Measurements from ENCODE around the gene SDSL.
A peak's percentile ranks its signal among the peaks of the same experiment; 100 is the strongest.

The SDSL gene

DNA sequence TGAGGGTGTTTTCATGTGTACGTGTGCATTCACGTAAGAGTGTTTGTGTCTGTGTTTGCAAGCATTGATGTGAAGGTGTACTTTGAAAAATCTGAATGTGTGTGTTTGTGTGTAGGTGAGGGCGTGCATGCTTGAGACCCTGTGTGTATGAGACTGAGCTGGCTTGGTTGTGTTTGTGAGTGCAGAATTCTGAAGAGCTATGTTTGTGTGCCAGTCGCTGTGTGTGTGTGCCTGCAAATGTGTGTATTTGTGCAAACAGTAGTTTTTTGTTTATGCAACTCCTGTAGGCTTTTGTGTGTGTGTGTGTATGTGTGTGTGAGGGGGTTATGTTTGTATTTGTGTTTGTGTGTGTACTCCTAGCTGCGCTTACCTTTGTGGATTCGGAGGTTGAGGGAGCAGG is 51.2 kb downstream of the SDSL start:
- no peak overlapping the region for H3K4me3 ChIP-seq (IDR thresholded peaks at IDR 0.05; ENCODE audit: insufficient read depth, low read depth, low read length)
- H2AFZ ChIP-seq (ENCODE audit: low read depth) = no peak overlapping the region
- H3K36me3 ChIP-seq (ENCODE audit: insufficient read depth) = no peaks in the 10 kb centered on the region
- H3K9ac ChIP-seq = no peak overlapping the region
- TF ChIP-seq, protein P1, sequence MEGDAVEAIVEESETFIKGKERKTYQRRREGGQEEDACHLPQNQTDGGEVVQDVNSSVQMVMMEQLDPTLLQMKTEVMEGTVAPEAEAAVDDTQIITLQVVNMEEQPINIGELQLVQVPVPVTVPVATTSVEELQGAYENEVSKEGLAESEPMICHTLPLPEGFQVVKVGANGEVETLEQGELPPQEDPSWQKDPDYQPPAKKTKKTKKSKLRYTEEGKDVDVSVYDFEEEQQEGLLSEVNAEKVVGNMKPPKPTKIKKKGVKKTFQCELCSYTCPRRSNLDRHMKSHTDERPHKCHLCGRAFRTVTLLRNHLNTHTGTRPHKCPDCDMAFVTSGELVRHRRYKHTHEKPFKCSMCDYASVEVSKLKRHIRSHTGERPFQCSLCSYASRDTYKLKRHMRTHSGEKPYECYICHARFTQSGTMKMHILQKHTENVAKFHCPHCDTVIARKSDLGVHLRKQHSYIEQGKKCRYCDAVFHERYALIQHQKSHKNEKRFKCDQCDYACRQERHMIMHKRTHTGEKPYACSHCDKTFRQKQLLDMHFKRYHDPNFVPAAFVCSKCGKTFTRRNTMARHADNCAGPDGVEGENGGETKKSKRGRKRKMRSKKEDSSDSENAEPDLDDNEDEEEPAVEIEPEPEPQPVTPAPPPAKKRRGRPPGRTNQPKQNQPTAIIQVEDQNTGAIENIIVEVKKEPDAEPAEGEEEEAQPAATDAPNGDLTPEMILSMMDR (conservative IDR thresholded peaks at IDR 0.05; ENCODE audit: low read depth, low read length) = no peak
- no peaks in the 10 kb centered on the region for H4K20me1 ChIP-seq (ENCODE audit: insufficient read depth)
- no peak overlapping the region for H3K4me2 ChIP-seq
- H3K4me1 ChIP-seq (ENCODE audit: low read depth, poor library complexity, severe bottlenecking) = no peaks in the 10 kb centered on the region
- no peaks in the 10 kb centered on the region for H3K79me2 ChIP-seq (ENCODE audit: insufficient read depth, low read depth)
- no peak overlapping the region for H3K27ac ChIP-seq
- H3K27me3 ChIP-seq (ENCODE audit: insufficient read depth, low read depth) = peaks cover 16% of the 10 kb centered on the region; the same call in 1 of the 2 replicates

DNA sequence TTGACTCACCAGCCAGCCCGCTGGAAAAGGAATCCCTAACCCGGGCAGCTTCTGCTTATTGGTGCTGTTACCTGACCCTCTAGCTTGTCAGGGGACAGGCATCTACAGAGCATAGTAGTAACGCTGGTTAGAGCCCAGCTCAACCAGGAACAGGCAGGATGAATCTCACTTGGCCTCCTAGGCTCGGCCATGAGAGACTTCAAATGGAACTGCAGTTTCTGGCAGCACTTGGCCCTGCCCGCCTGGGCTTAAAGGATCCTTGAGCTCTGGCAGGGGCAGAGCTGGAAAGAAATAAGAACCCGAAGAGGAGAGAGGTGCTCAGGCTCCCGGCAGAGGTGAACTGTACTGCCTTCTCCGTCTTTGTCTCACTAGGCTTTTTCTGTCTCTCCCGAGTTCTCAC is 51.8 kb downstream of the SDSL start:
- Histone ChIP-seq H3K4me3 (IDR thresholded peaks at IDR 0.05; ENCODE audit: insufficient read depth, low read depth, low read length) (no peak overlapping the region), H4K20me1 (ENCODE audit: insufficient read depth) (no peaks in the 10 kb centered on the region)

DNA sequence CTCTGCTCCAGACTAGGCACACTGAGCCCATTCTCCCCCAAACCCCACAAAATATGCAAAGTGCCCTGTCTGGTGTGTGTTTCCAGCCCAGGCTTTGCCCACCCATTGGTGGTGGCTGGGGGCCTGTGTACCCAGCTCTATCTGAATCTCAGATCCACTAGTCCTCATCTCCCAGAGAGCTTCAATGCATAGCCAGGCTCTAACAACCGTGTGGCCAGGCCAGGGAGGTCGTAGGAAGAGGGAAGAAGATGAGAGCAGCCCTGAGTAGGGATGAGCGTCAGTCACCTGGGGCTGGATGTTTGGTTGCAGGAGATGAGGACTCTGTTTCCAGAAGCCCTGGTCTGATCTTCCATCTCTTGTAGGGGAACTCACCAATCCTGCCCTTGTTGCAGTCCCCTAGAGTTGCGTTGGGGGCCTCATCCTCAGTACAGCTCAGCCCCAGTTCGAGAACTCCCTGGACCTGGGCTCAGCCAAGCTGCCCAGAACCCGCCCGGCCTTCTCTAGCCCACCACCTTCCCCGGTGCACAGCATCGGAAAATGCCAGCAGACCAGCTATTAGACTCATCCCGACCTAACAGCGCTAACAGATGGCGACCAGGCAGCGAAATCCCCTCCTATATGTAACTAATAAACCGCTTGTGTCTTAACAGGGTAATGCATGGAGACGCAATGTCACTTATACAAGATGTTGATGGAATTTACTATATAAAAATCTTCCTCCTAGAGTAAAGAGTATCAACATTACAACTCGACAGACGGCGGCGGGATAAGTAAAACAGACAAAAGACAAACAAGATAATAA is 52.7 kb downstream of the SDSL start:
- H3K4me1 ChIP-seq (ENCODE audit: low read depth, poor library complexity, severe bottlenecking) = no peaks in the 10 kb centered on the region
- H3K79me2 ChIP-seq (ENCODE audit: insufficient read depth, low read depth) = no peaks in the 10 kb centered on the region
- H3K9ac ChIP-seq = no peak overlapping the region
- peaks cover 8% of the 10 kb centered on the region; the same call in 1 of the 2 replicates for H3K27me3 ChIP-seq (ENCODE audit: insufficient read depth, low read depth)
- H3K27ac ChIP-seq = no peak overlapping the region
- 0 out of 2 replicates have a peak overlapping the region, but pooled peaks have one; percentile 24 for H3K4me2 ChIP-seq
- no peaks in the 10 kb centered on the region for H3K36me3 ChIP-seq (ENCODE audit: insufficient read depth)
- TF ChIP-seq, protein P1 (conservative IDR thresholded peaks at IDR 0.05; ENCODE audit: low read depth, low read length) = no peak
- no peak overlapping the region for H2AFZ ChIP-seq (ENCODE audit: low read depth)
- no peaks in the 10 kb centered on the region for H4K20me1 ChIP-seq (ENCODE audit: insufficient read depth)
- no peak overlapping the region for H3K4me3 ChIP-seq (IDR thresholded peaks at IDR 0.05; ENCODE audit: insufficient read depth, low read depth, low read length)

More for the DNA sequence above, 51.8 kb downstream of the SDSL start:
- Histone ChIP-seq H3K79me2 (ENCODE audit: insufficient read depth, low read depth) (no peaks in the 10 kb centered on the region), H3K4me1 (ENCODE audit: low read depth, poor library complexity, severe bottlenecking) (no peaks in the 10 kb centered on the region), H3K4me2 (peak overlapping the region; percentile 24; the same call in 1 of the 2 replicates), H3K27ac (no peak overlapping the region), H3K27me3 (ENCODE audit: insufficient read depth, low read depth) (peaks cover 11% of the 10 kb centered on the region; the same call in 1 of the 2 replicates), H2AFZ (ENCODE audit: low read depth) (no peak overlapping the region), H3K36me3 (ENCODE audit: insufficient read depth) (no peaks in the 10 kb centered on the region), H3K9ac (no peak overlapping the region)
- TF ChIP-seq, protein P1 (conservative IDR thresholded peaks at IDR 0.05; ENCODE audit: low read depth, low read length) = no peak

DNA sequence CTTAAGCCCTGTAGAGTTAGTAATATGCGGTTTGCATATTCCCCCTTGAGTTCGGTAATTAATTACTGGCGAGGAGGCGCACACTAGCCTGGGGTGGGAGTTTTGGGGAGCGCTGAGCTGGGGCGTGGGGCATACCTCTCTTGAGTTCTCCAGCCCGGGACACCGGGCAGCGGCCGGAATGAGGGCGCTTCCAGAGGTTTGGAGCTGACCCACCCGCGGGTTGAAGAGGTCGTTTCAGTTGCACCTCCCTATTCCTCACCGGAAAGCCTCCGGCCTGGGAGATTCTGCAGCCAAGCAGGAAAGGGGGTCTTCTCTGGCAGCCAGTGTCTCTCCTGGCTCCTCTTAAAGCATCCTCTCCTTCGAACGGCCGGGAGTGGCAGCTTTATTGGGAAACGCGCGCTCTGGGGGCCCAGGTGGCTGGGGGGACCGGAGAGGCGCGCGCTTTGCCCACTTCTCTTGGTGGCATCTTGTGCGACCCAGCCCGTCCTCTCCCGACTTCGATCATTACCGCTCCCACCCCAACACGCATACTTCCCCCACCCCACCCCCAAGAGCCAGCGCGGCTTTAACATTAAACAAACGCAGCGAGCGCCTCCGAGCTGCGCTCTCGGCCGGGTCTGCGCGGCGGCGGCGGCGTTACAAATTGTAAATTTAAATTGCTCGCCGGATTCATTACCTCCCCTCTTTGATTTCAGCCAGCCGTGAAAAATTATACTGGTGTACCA is 53.4 kb downstream of the SDSL start:
- no peaks in the 10 kb centered on the region for H3K36me3 ChIP-seq (ENCODE audit: insufficient read depth)
- no peaks in the 10 kb centered on the region for H4K20me1 ChIP-seq (ENCODE audit: insufficient read depth)
- H3K4me3 ChIP-seq (IDR thresholded peaks at IDR 0.05; ENCODE audit: insufficient read depth, low read depth, low read length) = no peak overlapping the region
- no peak overlapping the region for H3K4me2 ChIP-seq
- H2AFZ ChIP-seq (ENCODE audit: low read depth) = no peak overlapping the region
- H3K4me1 ChIP-seq (ENCODE audit: low read depth, poor library complexity, severe bottlenecking) = no peaks in the 10 kb centered on the region
- H3K79me2 ChIP-seq (ENCODE audit: insufficient read depth, low read depth) = no peaks in the 10 kb centered on the region
- peaks cover 3% of the 10 kb centered on the region; the same call in 1 of the 2 replicates for H3K27me3 ChIP-seq (ENCODE audit: insufficient read depth, low read depth)
- TF ChIP-seq, protein P1 (conservative IDR thresholded peaks at IDR 0.05; ENCODE audit: low read depth, low read length) = no peak
- no peak overlapping the region for H3K9ac ChIP-seq
- H3K27ac ChIP-seq = no peak overlapping the region

All from KMS-11 (cell line).